Neuronal stem cell (in vitro differentiated cells): ENCODE results near the gene CHST8.

Experiments used
- DNase-seq: peaks from one replicate; pipeline ENCODE4 v3.0.0-alpha.2; 2013; ENCODE audit warnings: low spot score
- H2AFZ ChIP-seq: one replicate; pipeline ENCODE4 v1.6.1; 2013; ENCODE audit warnings: mild to moderate bottlenecking, low read length, inconsistent platforms
- H2AK5ac ChIP-seq: 2 replicates; pipeline ENCODE4 v1.6.1; 2013; ENCODE audit warnings: low read depth, mild to moderate bottlenecking, inconsistent platforms, low read length, moderate library complexity, mixed read lengths
- H2BK120ac ChIP-seq: 2 replicates; pipeline ENCODE4 v1.6.1; 2013; ENCODE audit warnings: low read depth, mild to moderate bottlenecking, inconsistent platforms, low read length, moderate library complexity, mixed read lengths
- H2BK12ac ChIP-seq: one replicate; pipeline ENCODE4 v1.6.1; 2013; ENCODE audit warnings: low read length, inconsistent platforms
- H2BK15ac ChIP-seq: 2 replicates; pipeline ENCODE4 v1.6.1; 2013; ENCODE audit warnings: mild to moderate bottlenecking, low read length, inconsistent platforms, mixed read lengths
- H2BK5ac ChIP-seq: one replicate; pipeline ENCODE4 v1.6.1; 2013; ENCODE audit warnings: inconsistent platforms, mild to moderate bottlenecking, low read length, moderate library complexity
- H3K14ac ChIP-seq: one replicate; pipeline ENCODE4 v1.6.1; 2013; ENCODE audit warnings: low read length, inconsistent platforms
- H3K18ac ChIP-seq: 2 replicates; pipeline ENCODE4 v1.6.1; 2013; ENCODE audit warnings: low read length, inconsistent platforms
- H3K23ac ChIP-seq: 2 replicates; pipeline ENCODE4 v1.6.1; 2013; ENCODE audit warnings: low read depth, mild to moderate bottlenecking, mixed read lengths, low read length, inconsistent platforms; ENCODE audit not compliant: poor library complexity
- H3K27ac ChIP-seq: replicated peaks from 3 replicates; pipeline ENCODE4 v1.5.1; 2013; ENCODE audit warnings: low read length, inconsistent platforms
- H3K27me3 ChIP-seq, 3 experiments: 2 replicates each; pipeline ENCODE4 v1.6.1; 2013; ENCODE audit warnings: low read length in 3 of 3, mild to moderate bottlenecking in 2 of 3, inconsistent platforms in 1 of 3, low read depth in 1 of 3, mixed read lengths in 1 of 3, moderate library complexity in 1 of 3; ENCODE audit not compliant: control insufficient read depth in 3 of 3, insufficient read depth in 3 of 3
- H3K36me3 ChIP-seq, 2 donors: replicated peaks in 1 of 2; 2 replicates each; pipeline ENCODE4 v1.6.1; 2013; ENCODE audit warnings: low read length in 2 of 2; ENCODE audit not compliant: control insufficient read depth in 2 of 2, insufficient read depth in 2 of 2
- H3K4ac ChIP-seq: 2 replicates; pipeline ENCODE4 v1.6.1; 2013; ENCODE audit warnings: inconsistent platforms, mild to moderate bottlenecking, low read length, moderate library complexity
- H3K4me1 ChIP-seq, 2 donors: 1 replicate in 1 of 2; 2 replicates in 1 of 2; pipeline ENCODE4 v1.6.1; 2013; ENCODE audit warnings: low read length in 2 of 2, low read depth in 1 of 2; ENCODE audit not compliant: control insufficient read depth in 2 of 2, insufficient read depth in 1 of 2
- H3K4me2 ChIP-seq: one replicate; pipeline ENCODE4 v1.6.1; 2013; ENCODE audit warnings: mild to moderate bottlenecking, low read length, inconsistent platforms; ENCODE audit not compliant: insufficient read depth, poor library complexity, severe bottlenecking
- H3K4me3 ChIP-seq, 2 donors: 2 replicates each; pipeline ENCODE4 v1.5.1; 2013; ENCODE audit warnings: low read length in 2 of 2, mild to moderate bottlenecking in 2 of 2, inconsistent platforms in 1 of 2, moderate library complexity in 1 of 2
- H3K79me1 ChIP-seq: one replicate; pipeline ENCODE4 v1.6.1; 2013; ENCODE audit warnings: low read depth, mild to moderate bottlenecking, inconsistent platforms, low read length, moderate library complexity
- H3K9ac ChIP-seq: one replicate; pipeline ENCODE4 v1.6.1; 2013; ENCODE audit warnings: mild to moderate bottlenecking, low read depth, low read length, inconsistent platforms; ENCODE audit not compliant: poor library complexity
- H3K9me3 ChIP-seq, 2 donors: replicated peaks in 1 of 2; 2 replicates each; pipeline versions ENCODE3 to v1.6.1; 2013; ENCODE audit warnings: low read length in 2 of 2, mild to moderate bottlenecking in 2 of 2, inconsistent platforms in 1 of 2, low read depth in 1 of 2, mixed read lengths in 1 of 2, moderate library complexity in 1 of 2; ENCODE audit not compliant: control insufficient read depth in 2 of 2, insufficient read depth in 1 of 2
- H4K8ac ChIP-seq: one replicate; pipeline ENCODE4 v1.6.1; 2013; ENCODE audit warnings: low read depth, mild to moderate bottlenecking, inconsistent platforms, low read length, moderate library complexity
- H4K91ac ChIP-seq: one replicate; pipeline ENCODE4 v1.6.1; 2013; ENCODE audit warnings: low read length, low read depth, mild to moderate bottlenecking, inconsistent platforms; ENCODE audit not compliant: poor library complexity
- WGBS, 2 donors: extraction: QIAGEN DNeasy Blood & Tissue Kit; methylation state at CpG; one replicate each; pipeline ENCODE4 v1.1.7; 2013; ENCODE audit warnings: missing lambda C conversion rate in 2 of 2, mixed read lengths in 1 of 2; ENCODE audit not compliant: insufficient read length in 2 of 2, insufficient replicate concordance in 1 of 2; ENCODE audit errors: extremely low coverage in 2 of 2; 5-methylcytosine and 5-hydroxymethylcytosine counted together

CHST8 gene

DNA sequence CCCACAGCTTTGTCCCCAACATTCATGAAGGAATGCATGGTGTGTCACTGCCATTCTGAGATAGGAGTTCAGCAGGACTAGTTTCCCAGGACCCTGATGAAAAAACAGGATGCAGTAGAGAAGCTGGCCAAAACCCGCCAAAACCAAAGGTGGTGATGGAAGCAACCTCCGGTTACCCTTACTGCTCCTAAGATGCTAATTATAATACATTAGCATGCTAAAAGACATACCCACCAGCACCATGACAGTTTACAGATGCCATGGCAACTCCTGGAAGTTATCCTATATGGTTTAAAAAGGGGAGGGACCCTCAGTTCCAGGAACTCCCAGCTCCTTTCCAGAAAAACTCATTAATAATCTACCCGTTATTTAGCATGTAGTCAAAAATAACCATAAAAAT, 115.0 kb downstream of the CHST8 start:
- H3K36me3 ChIP-seq = no peaks in the 10 kb centered on the region

DNA sequence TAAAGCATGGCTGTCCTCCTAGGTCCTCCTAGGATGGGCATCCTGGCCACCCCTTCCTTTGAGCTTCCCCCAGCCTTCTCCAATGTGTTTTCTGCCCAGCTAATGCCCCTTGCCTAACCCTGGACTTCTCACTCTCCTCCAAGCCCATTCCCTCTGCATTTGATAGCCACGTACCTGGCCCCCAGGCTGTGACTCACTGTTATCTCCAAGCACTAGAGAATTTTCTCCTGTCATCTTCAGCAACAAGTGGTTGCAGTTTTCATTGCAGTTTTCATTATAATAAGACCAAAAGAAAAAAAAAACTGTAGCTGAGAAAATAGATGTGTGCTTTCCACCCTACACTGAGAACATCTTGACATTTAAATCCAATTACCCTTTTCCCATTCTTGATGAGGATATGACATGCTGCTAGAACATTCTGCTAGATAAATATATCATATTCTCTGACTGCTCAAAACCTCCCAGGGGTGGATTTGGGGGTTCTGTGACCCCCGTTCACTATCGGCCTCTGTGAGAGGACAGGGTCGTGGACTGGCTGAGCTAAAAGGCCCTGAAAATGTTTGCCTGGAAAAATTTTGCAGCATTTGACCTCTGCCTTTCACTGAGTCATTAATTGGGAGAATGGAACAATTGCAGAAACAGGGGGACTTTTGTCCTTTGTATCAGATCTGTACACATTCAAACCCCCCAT, 116.1 kb downstream of the CHST8 start:
- WGBS, 2 donors = no CpG with 5 or more reads among the region's 4 CpGs
- no peaks in the 10 kb centered on the region for H3K4me1 ChIP-seq
- no peak overlapping the region for H2AFZ ChIP-seq
- H3K14ac ChIP-seq = no peak overlapping the region
- H3K4ac ChIP-seq = no peak overlapping the region
- no peak overlapping the region for H4K91ac ChIP-seq
- no peak overlapping the region for H3K23ac ChIP-seq
- no peak overlapping the region for H4K8ac ChIP-seq
- H3K79me1 ChIP-seq = no peaks in the 10 kb centered on the region
- no peaks in the 10 kb centered on the region for H3K36me3 ChIP-seq
- no peak overlapping the region for H3K27ac ChIP-seq
- no peak overlapping the region for H2BK120ac ChIP-seq
- H3K27me3 ChIP-seq = peaks cover 0 to 19% (median 1%) of the 10 kb centered on the region in 3 experiments
- H3K9me3 ChIP-seq = no peaks in the 10 kb centered on the region
- no peak overlapping the region for H3K9ac ChIP-seq
- DNase-seq = no peak
- no peak overlapping the region for H3K18ac ChIP-seq
- H2BK15ac ChIP-seq = no peak overlapping the region
- no peak overlapping the region for H2BK5ac ChIP-seq
- H3K4me3 ChIP-seq = no peak overlapping the region
- no peak overlapping the region for H2AK5ac ChIP-seq
- no peak overlapping the region for H2BK12ac ChIP-seq
- H3K4me2 ChIP-seq = no peak overlapping the region

More for the DNA sequence above, 115.0 kb downstream of the CHST8 start:
- H3K4me1 ChIP-seq = no peaks in the 10 kb centered on the region
- H3K9me3 ChIP-seq = no peaks in the 10 kb centered on the region
- no peak overlapping the region for H3K18ac ChIP-seq
- no peak overlapping the region for H2BK15ac ChIP-seq
- H3K4ac ChIP-seq = no peak overlapping the region
- H3K4me2 ChIP-seq = no peak overlapping the region
- H2BK12ac ChIP-seq = no peak overlapping the region
- no peak overlapping the region for H2BK5ac ChIP-seq
- no peak overlapping the region for H2AFZ ChIP-seq
- no peak overlapping the region for H3K27ac ChIP-seq
- H3K27me3 ChIP-seq = peaks cover 0 to 19% (median 1%) of the 10 kb centered on the region in 3 experiments
- H4K91ac ChIP-seq = no peak overlapping the region
- H2BK120ac ChIP-seq = no peak overlapping the region
- no peaks in the 10 kb centered on the region for H3K79me1 ChIP-seq
- H4K8ac ChIP-seq = no peak overlapping the region
- H2AK5ac ChIP-seq = no peak overlapping the region
- H3K23ac ChIP-seq = no peak overlapping the region
- H3K4me3 ChIP-seq = no peak overlapping the region
- WGBS, 2 donors = no CpG with 5 or more reads among the region's 3 CpGs
- H3K9ac ChIP-seq = no peak overlapping the region
- H3K14ac ChIP-seq = no peak overlapping the region
- no peak for DNase-seq

DNA sequence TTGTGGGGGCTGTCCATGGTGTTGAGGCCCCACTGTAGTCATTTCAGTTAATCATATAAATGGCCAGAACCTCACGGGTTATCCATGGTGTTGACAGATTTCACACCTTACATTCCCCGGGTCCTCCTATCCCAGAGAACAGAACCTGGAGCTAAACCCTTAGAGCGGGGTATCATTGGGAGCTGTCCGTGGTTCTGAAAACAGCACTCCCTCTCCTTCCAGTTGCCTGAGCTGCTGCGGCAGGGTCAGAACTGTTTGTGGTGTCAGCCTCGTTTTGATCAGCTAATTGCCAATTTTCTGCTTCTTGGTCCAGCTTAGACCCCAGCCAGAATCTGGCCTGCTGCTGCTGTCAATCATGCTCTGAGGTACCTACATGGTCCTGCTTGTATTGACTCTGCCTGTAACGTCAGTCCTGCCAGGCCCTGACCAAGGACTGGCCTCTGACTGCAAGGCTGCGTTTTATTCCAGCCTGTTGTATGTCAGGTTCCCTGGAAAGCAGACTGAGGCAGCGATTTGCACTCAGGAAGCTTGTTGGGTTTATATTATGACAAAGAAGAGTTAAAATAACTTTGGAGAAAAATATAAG, 119.2 kb downstream of the CHST8 start:
- peak; percentile 84 for DNase-seq
- H2BK5ac ChIP-seq = no peak overlapping the region

GRCh38 chr19:33745297-33745696, 123.5 kb downstream of the CHST8 start:
- Histone ChIP-seq H2BK120ac (no peak overlapping the region), H4K8ac (no peak overlapping the region), H3K9me3 (no peaks in the 10 kb centered on the region), H3K18ac (no peak overlapping the region), H3K27me3 (peaks cover 0 to 5% (median 1%) of the 10 kb centered on the region in 3 experiments), H2BK15ac (no peak overlapping the region), H3K36me3 (no peaks in the 10 kb centered on the region), H2BK12ac (no peak overlapping the region), H2AFZ (no peak overlapping the region), H3K4ac (no peak overlapping the region), H3K79me1 (no peaks in the 10 kb centered on the region), H3K27ac (no peak overlapping the region), H3K23ac (no peak overlapping the region), H3K4me2 (no peak overlapping the region), H2AK5ac (no peak overlapping the region), H3K14ac (no peak overlapping the region), H2BK5ac (no peak overlapping the region), H3K4me1 (no peaks in the 10 kb centered on the region), H3K9ac (no peak overlapping the region), H4K91ac (no peak overlapping the region), H3K4me3 (no peak overlapping the region)
- no peak for DNase-seq
- WGBS, 2 donors = no CpG with 5 or more reads among the region's 6 CpGs

More for the DNA sequence above, 119.2 kb downstream of the CHST8 start:
- Histone ChIP-seq H3K27me3 (peaks cover 0 to 10% (median 1%) of the 10 kb centered on the region in 3 experiments), H3K4me1 (no peaks in the 10 kb centered on the region), H3K27ac (no peak overlapping the region), H4K8ac (no peak overlapping the region), H3K79me1 (no peaks in the 10 kb centered on the region), H2AK5ac (no peak overlapping the region), H3K4me2 (no peak overlapping the region), H2AFZ (no peak overlapping the region), H3K9me3 (no peaks in the 10 kb centered on the region), H2BK120ac (no peak overlapping the region), H2BK15ac (no peak overlapping the region), H3K23ac (no peak overlapping the region), H2BK12ac (no peak overlapping the region), H3K36me3 (no peaks in the 10 kb centered on the region), H3K18ac (no peak overlapping the region), H3K4ac (no peak overlapping the region), H3K14ac (no peak overlapping the region), H3K4me3 (no peak overlapping the region), H3K9ac (no peak overlapping the region), H4K91ac (no peak overlapping the region)
- WGBS, 2 donors = no CpG with 5 or more reads among the region's 9 CpGs
